ENCODE data around the gene RIOK2. TPM values are rescaled to one million over a fixed set of nuclear protein-coding genes. Genes with fewer than 3 reads are reported as not detected.

The RIOK2 gene
- total RNA-seq, 1 donor from 2014 or later: 3.7 TPM

DNA sequence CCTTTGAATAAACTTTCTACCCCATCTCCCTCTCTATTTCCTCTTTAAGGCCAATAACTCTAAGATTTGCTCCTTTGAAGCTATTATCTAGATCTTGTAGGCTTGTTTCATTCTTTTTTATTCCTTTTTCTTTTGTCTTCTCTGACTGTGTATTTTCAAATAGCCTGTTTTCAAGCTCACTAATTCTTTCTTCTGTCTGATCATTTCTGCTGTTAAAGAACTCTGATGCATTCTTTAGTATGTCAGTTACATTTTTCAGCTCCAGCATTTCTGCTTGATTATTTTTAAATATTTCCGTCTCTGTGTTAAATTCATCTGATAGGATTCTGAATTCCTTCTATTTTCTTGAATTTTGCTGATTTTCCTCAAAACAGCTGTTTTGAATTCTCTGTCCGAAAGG lies 25.4 kb downstream of the RIOK2 start:
- DNase-seq (ENCODE audit: low spot score in 2 of 2): no peak
- TF ChIP-seq CTCF (IDR thresholded peaks at IDR 0.05): no peak

GRCh38 chr5:97151370-97151769 lies 31.7 kb downstream of the RIOK2 start:
- no peaks in the 10 kb centered on the region for H3K9me3 ChIP-seq
- H3K4me1 ChIP-seq: no peaks in the 10 kb centered on the region
- H3K36me3 ChIP-seq: no peaks in the 10 kb centered on the region
- H3K27me3 ChIP-seq: no peaks in the 10 kb centered on the region
- H3K4me3 ChIP-seq: no peak overlapping the region
- intact Hi-C loops (cut with DNase I): no loop called here
- TF ChIP-seq CTCF (IDR thresholded peaks at IDR 0.05): no peak
- H3K27ac ChIP-seq: no peak overlapping the region
- DNase-seq (ENCODE audit: low spot score in 2 of 2): no peak

More for the DNA sequence above, 25.4 kb downstream of the RIOK2 start:
- no peaks in the 10 kb centered on the region for H3K27me3 ChIP-seq
- H3K36me3 ChIP-seq: peaks cover 7 to 12% of the 10 kb centered on the region in 2 donors
- H3K9me3 ChIP-seq: peaks cover 9 to 16% of the 10 kb centered on the region in 2 donors
- H3K4me3 ChIP-seq: no peak overlapping the region
- no peak overlapping the region for H3K27ac ChIP-seq
- no peaks in the 10 kb centered on the region for H3K4me1 ChIP-seq
- intact Hi-C loops (cut with DNase I): no loop called here

GRCh38 chr5:97150401-97150800 lies 32.6 kb downstream of the RIOK2 start:
- DNase-seq (ENCODE audit: low spot score in 2 of 2): no peak
- no peak for TF ChIP-seq CTCF (IDR thresholded peaks at IDR 0.05)
- Histone ChIP-seq H3K4me1 (no peaks in the 10 kb centered on the region), H3K27ac (no peak overlapping the region), H3K27me3 (no peaks in the 10 kb centered on the region), H3K9me3 (no peaks in the 10 kb centered on the region), H3K36me3 (no peaks in the 10 kb centered on the region), H3K4me3 (no peak overlapping the region)
- intact Hi-C loops (cut with DNase I): no loop called here

- intact Hi-C loops (cut with DNase I): no loop called here
- H3K36me3 ChIP-seq: no peaks in the 10 kb centered on the region
- H3K27me3 ChIP-seq: no peaks in the 10 kb centered on the region
- DNase-seq (ENCODE audit: low spot score in 2 of 2): no peak
- H3K9me3 ChIP-seq: no peaks in the 10 kb centered on the region
- H3K4me3 ChIP-seq: no peak overlapping the region
- no peaks in the 10 kb centered on the region for H3K4me1 ChIP-seq
- no peak for TF ChIP-seq CTCF (IDR thresholded peaks at IDR 0.05)
- H3K27ac ChIP-seq: no peak overlapping the region
These were observed 33.3 kb downstream of the RIOK2 start for GRCh38 chr5:97149709-97150108.

DNA sequence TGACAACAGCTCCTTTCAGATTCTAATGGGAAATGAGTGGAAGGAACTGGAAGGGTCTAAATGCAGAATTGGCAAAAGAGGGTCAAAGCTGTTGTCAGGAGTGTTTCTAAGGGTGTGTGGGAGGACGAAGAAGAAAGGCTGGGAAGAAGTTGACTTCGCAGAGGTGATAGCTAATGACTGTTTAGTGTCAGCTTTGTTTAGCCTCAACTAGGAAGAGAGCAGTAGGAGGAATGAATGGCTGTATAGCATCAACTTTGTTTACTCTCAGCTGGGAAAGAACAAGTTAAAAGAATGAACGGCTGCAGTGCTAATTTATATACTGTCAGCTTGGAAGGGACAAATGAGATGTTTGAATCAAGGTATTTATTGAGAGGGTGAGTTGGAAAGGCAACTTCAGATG lies 34.8 kb downstream of the RIOK2 start:
- Histone ChIP-seq H3K4me1 (no peaks in the 10 kb centered on the region), H3K9me3 (no peaks in the 10 kb centered on the region), H3K27ac (no peak overlapping the region), H3K36me3 (no peaks in the 10 kb centered on the region), H3K4me3 (no peak overlapping the region), H3K27me3 (no peaks in the 10 kb centered on the region)
- DNase-seq (ENCODE audit: low spot score in 2 of 2): no peak
- no peak for TF ChIP-seq CTCF (IDR thresholded peaks at IDR 0.05)
- intact Hi-C loops (cut with DNase I): no loop called here

DNA sequence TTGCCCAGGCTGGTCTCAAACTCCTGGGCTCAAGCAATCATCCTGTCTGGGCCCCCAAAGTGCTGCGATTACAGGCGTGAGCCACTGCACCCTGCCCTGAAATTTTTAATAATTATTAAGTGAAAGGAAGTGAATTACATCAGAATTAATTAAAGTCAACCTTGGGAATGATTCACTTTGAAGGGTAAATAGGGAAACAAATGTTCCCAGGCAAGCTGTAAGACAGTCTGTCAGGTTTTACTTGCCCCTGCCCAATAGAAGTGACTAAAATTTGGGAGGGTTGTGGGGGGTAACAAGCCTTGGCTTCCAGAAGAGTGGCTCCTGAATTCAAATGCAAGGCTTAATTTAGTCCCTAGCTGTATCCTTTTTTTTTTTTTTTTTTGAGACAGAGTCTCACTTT lies 39.3 kb downstream of the RIOK2 start:
- Histone ChIP-seq H3K36me3 (no peaks in the 10 kb centered on the region), H3K27ac (no peak overlapping the region), H3K27me3 (no peaks in the 10 kb centered on the region), H3K9me3 (no peaks in the 10 kb centered on the region), H3K4me1 (no peaks in the 10 kb centered on the region), H3K4me3 (no peak overlapping the region)
- DNase-seq (ENCODE audit: low spot score in 2 of 2): no peak
- intact Hi-C loops (cut with DNase I): no loop called here
- TF ChIP-seq CTCF (IDR thresholded peaks at IDR 0.05): no peak
